Adrenal gland (tissue), 5 donors: ENCODE data around the gene MBD3L2.
"Not testable (repeated sequence)": the region's sequence is repeated elsewhere in the genome, so short reads cannot be mapped to it uniquely, and the experiment has no call there.

Experiments used
- CTCF ChIP-seq, 6 experiments: fragments of 450-650 bp in 4 of 6; fragments of 200-600 bp in 2 of 6; sonication (generic) in 1 of 6; IDR thresholded peaks; 1 replicate in 5 of 6; 2 replicates in 1 of 6; pipeline versions ENCODE4 v1.5.1 to v1.8.0; 2016 to 2021; ENCODE audit warnings: antibody characterized with exemption in 6 of 6, mild to moderate bottlenecking in 2 of 6, moderate library complexity in 1 of 6
- POLR2A ChIP-seq, 2 donors: fragments of 450-650 bp; IDR thresholded peaks; one replicate each; pipeline ENCODE4 v1.6.1; 2017; ENCODE audit warnings: antibody characterized with exemption in 2 of 2, mild to moderate bottlenecking in 2 of 2, moderate library complexity in 1 of 2
- donor health status: DM: no; HTN: no; CAD: no.

- TF ChIP-seq POLR2A, CTCF (IDR thresholded peaks at IDR 0.05): not testable (repeated sequence)
Observed at GRCh38 chr19:7054635-7055368, 5.7 kb downstream of the MBD3L2 start.
